T-helper 2 cell treated with Interferon-gamma antibody and Interleukin-4, amounts not matched to agents 100 ng/mL and 5 ng/mL, for 36 hours (primary cell): ENCODE results near the gene TPR. TPM values are rescaled to one million over a fixed set of nuclear protein-coding genes. Genes with fewer than 3 reads are reported as not detected.

Experiments
- intact Hi-C: fragments of 100-400 bp; cut with micrococcal nuclease; formaldehyde crosslinking; loops from one replicate; pipeline ENCODE4 v1.15.1; 2023
- total RNA-seq: library from RNA; stranded (reverse); gene quantifications from 2 replicates; pipeline ENCODE4 v1.2.3, GENCODE V29; 2022

Gene TPR
- total RNA-seq, 1 donor from 2014 or later = 156 TPM

DNA sequence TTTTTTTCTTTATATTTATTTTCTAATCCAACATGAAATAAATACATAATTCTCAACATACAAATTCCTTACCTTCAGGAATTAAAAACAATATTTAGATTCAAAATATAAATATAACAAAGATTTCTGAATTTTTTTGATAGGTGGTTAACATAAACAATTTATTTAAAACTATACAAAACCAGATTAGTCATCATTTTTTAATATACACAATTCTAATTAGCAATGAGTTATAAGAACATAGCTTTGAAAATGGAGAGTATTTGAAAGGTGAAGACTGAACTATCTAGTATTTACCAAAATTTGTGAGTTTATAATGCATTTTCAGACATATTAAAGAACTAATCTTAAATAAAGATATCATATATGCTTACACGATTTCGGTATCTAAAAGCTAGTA lies 37.5 kb downstream of the TPR start:
- intact Hi-C loops = loop anchor here (2.0 to 5.0 kb wide), 2 partner anchors 17 to 35 kb away; no protein-coding TSS in a partner anchor

GRCh38 chr1:186330758-186331157 lies 44.3 kb downstream of the TPR start:
- intact Hi-C loops = no loop called here

DNA sequence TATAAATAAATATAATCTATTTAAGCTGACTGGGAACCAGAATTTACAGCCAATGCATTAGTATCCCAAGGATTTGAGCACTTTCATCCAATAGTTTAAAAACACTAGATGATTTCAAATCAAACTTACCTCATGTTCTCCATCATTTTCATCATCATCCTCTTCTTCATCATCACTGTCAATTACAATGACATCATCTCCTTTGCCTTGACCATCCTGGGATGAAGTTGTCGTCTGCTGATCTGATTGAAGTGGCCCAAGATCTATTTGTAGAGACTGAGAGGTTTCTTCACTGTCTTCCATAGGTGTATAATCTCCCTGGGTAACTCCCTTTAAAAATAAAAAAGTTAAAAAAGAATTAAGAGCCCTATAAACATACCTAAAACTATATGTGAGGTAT lies 47.7 kb downstream of the TPR start:
- intact Hi-C loops = loop anchor here (5.0 kb wide), 1 partner anchor 170 kb away; no protein-coding TSS in a partner anchor

GRCh38 chr1:186326009-186326408 lies 49.0 kb downstream of the TPR start:
- intact Hi-C loops = loop anchor here (5.0 kb wide), 1 partner anchor 169 kb away; no protein-coding TSS in a partner anchor

- intact Hi-C loops = loop anchor here (5.0 kb wide), 1 partner anchor 168 kb away; no protein-coding TSS in a partner anchor
Observed at GRCh38 chr1:186325239-186325638, 49.8 kb downstream of the TPR start.

GRCh38 chr1:186323865-186324264 lies 51.2 kb downstream of the TPR start:
- intact Hi-C loops = loop anchor here (1.0 kb wide), 1 partner anchor 52 kb away; no protein-coding TSS in a partner anchor

DNA sequence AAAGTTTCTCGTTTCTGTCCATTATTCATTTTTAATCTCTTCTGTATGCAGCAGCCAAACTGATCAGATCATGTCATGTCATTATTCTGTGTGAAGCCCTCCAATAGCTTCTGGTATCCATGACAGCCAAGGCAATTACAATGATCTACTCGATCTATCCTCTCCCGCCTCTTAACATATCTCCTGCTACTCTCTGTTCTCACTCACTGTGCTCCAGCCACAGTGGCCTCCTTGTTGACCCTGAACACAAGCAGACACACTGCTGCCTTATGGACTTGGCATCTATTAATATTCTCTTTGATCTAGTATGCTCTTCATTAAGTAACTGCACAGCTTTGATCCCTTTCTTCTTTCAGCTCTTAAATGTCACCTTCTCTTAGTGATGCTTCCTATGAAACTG lies 59.5 kb downstream of the TPR start:
- intact Hi-C loops = no loop called here

DNA sequence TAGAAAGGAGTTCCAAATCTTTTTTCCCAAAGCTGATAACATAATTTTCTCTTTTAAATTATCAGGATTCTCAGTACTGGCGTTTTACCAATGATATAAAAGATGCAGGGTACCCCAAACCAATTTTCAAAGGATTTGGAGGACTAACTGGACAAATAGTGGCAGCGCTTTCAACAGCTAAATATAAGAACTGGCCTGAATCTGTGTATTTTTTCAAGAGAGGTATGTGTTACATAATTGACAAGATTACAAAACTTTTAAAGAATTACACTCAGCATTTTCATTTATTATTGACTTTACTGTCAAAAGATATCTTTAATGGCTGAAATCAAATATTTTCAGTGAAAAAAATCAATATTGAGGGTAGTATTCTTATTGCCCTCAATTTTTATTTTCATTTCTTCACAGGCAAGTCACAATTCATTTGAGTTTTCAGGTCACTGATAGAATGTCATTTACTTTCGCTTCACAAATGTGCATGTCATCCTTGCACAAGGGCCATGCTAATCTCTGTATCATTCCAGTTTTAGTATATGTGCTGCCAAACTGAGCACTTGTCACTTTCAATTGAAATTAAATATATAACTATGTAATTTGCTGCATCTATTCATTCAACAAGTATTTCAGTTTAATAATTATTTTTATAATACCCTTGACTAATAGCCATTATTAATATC lies 63.5 kb downstream of the TPR start:
- intact Hi-C loops = no loop called here

GRCh38 chr1:186310307-186310706 lies 64.7 kb downstream of the TPR start:
- intact Hi-C loops = no loop called here

DNA sequence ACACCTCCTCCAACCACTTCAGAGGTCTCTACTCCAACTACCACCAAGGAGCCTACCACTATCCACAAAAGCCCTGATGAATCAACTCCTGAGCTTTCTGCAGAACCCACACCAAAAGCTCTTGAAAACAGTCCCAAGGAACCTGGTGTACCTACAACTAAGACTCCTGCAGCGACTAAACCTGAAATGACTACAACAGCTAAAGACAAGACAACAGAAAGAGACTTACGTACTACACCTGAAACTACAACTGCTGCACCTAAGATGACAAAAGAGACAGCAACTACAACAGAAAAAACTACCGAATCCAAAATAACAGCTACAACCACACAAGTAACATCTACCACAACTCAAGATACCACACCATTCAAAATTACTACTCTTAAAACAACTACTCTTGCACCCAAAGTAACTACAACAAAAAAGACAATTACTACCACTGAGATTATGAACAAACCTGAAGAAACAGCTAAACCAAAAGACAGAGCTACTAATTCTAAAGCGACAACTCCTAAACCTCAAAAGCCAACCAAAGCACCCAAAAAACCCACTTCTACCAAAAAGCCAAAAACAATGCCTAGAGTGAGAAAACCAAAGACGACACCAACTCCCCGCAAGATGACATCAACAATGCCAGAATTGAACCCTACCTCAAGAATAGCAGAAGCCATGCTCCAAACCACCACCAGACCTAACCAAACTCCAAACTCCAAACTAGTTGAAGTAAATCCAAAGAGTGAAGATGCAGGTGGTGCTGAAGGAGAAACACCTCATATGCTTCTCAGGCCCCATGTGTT lies 66.6 kb downstream of the TPR start:
- intact Hi-C loops = loop anchor here (10.0 kb wide), 1 partner anchor 744 kb away; no protein-coding TSS in a partner anchor

GRCh38 chr1:186307445-186307844 lies 67.6 kb downstream of the TPR start:
- intact Hi-C loops = loop anchor here (10.0 kb wide), 1 partner anchor 743 kb away; no protein-coding TSS in a partner anchor

DNA sequence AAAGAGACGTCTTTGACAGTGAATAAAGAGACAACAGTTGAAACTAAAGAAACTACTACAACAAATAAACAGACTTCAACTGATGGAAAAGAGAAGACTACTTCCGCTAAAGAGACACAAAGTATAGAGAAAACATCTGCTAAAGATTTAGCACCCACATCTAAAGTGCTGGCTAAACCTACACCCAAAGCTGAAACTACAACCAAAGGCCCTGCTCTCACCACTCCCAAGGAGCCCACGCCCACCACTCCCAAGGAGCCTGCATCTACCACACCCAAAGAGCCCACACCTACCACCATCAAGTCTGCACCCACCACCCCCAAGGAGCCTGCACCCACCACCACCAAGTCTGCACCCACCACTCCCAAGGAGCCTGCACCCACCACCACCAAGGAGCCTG lies 68.5 kb downstream of the TPR start:
- intact Hi-C loops = loop anchor here (10.0 kb wide), 1 partner anchor 742 kb away; no protein-coding TSS in a partner anchor

DNA sequence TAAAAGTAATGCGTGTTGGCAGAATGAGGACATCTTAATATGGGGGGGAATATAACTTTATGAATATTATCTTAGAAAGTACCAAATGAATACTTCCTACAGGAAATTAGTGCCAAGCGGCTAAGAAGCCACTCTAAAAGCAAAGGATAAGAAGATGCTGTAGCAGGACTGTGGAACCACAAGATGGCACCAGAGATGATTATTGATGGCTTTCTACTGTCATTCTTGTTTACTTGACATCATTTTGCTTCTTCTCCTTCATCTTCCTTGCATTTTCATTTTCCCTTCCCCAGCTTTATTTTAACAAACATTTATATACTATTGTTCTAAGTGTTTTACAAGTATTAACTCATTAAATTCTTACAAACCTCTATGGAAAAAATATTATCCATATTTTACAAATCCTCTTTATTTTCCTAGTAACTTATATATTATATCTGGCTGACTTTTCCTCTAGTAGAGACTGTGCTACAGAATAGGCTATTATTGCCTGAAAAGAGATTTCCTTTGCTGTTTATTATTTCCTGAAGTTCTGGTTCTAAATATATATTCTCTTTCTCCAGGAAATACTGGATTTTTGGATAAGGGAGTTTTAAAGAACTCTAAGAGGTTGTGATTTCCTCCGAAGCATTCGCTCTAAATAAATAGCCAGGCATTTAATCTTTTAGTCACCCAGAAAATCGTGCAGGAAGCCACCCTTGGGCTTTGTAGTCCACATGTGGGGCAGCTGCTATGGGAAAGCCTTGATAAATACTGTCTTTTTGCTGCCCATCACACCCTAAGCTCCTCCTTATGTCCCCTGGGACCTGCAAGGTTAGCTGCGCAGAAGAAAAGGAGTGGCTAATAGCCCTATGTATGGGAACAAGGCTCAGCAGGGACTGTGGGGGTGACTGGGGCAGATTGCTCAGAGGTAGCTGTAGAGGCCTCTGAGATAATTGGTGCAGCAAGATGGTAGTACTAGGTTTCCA lies 69.8 kb downstream of the TPR start:
- intact Hi-C loops = loop anchor here (1.0 to 10.0 kb wide), 4 partner anchors 16 to 740 kb away; partner anchors contain the start of genes ODR4 and TPR

GRCh38 chr1:186303911-186304310 lies 71.1 kb downstream of the TPR start:
- intact Hi-C loops = loop anchor here (1.0 to 10.0 kb wide), 4 partner anchors 15 to 739 kb away; partner anchors contain the start of genes ODR4 and TPR

GRCh38 chr1:186302381-186302920 lies 72.6 kb downstream of the TPR start:
- intact Hi-C loops = loop anchor here (10.0 kb wide), 1 partner anchor 738 kb away; no protein-coding TSS in a partner anchor

- intact Hi-C loops = loop anchor here (10.0 kb wide), 1 partner anchor 737 kb away; no protein-coding TSS in a partner anchor
Observed at GRCh38 chr1:186301448-186301847, 73.6 kb downstream of the TPR start.

GRCh38 chr1:186300056-186300455 lies 75.0 kb downstream of the TPR start:
- intact Hi-C loops = loop anchor here (10.0 kb wide), 1 partner anchor 735 kb away; no protein-coding TSS in a partner anchor

GRCh38 chr1:186299570-186299969 lies 75.5 kb downstream of the TPR start:
- intact Hi-C loops = no loop called here

DNA sequence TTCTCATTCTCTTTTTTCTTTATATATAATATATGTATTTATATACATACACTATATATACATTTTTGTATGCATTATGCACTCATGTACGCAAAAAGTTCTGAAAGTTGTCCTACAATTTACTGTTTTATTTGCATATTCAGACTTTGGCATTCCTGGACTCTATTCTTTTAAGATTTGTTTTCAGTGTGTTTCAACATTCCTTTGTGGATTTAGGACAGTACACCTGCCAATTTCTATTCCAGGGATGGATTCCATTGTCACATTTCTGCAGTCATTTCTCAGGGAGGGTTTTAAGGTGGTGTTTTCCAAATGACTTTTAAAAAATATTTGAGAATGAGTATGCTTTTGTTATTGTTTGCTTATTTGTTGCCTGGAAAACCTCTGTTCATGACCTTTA lies 76.2 kb downstream of the TPR start:
- intact Hi-C loops = no loop called here

DNA sequence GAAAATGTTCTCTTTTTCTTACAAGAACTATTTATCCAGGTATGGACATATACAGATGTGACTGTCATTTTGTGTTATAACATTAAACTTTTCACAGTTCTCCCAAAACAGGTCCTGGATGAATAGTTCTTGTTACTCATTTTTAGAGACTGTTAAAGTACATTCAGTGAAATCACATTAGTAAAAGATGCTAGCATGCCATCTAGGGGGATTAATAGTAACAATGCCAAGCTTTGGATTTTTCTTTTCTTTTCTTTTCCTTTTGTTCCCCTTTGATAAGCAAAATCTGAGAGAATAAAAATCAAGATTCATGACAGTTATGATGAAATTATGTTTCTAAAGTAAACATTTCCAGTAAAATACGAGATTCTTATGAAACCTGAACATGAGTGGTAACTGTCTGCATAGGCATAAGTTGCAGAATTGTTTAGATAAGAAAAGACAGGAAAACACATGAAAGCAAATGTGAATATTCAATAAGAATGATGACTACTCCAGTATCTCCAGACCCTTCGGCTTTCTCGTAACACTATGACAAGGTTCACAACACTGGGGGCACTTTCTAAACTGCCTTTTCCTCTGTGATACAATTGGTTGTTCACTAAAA lies 77.5 kb downstream of the TPR start:
- intact Hi-C loops = no loop called here
